ENCODE measurements around the gene CYGB. TPM values are rescaled to one million over a fixed set of nuclear protein-coding genes. Genes with fewer than 3 reads are reported as not detected.
"Not testable (repeated sequence)": the region's sequence is repeated elsewhere in the genome, so short reads cannot be mapped to it uniquely, and the experiment has no call there.

The CYGB gene
- total and polyA plus RNA-seq, 2 donors: 14.4 to 68.7 TPM

DNA sequence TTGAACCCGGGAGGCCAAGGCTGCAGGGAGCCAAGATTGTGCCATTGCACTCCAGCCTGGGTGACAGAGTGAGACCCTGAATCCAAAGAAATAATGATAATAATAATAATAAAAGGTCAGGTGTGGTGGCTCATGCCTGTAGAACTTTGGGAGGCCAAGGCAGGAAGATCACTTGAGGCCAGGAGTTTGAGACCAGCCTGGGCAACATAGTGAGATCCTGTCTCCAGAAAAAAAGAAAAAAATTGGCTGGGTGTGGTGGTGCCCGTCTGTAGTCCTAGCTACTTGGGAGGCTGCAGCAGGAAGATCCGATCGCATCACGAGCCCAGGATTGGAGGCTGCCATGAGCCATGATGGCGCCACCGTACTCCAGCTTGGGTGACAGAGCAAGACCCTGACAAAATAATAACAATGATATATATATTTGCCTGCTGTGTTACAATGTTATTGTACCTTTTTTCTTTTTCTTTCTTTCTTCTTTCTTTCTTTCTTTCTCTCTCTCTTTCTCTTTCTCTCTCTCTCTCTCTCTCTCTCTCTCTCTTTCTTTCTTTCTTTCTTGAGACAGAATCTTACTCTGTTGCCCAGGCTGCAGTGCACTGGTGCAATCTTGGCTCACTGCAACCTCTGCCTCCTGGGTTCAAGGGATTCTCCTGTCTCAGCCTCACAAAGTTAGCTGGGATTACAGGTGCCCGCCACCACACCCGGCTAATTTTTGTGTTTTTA is 3.7 kb downstream of the CYGB start:
- 91% methylated on average over 9 of the region's 9 CpGs for WGBS
- not testable (repeated sequence) for H3K36me3 ChIP-seq (ENCODE audit: insufficient read depth); H3K4me1 ChIP-seq (ENCODE audit: insufficient read depth); H3K27ac ChIP-seq (ENCODE audit: low read depth); DNase-seq (ENCODE audit: extremely low spot score); H3K4me3 ChIP-seq (ENCODE audit: low read depth, low read length)

DNA sequence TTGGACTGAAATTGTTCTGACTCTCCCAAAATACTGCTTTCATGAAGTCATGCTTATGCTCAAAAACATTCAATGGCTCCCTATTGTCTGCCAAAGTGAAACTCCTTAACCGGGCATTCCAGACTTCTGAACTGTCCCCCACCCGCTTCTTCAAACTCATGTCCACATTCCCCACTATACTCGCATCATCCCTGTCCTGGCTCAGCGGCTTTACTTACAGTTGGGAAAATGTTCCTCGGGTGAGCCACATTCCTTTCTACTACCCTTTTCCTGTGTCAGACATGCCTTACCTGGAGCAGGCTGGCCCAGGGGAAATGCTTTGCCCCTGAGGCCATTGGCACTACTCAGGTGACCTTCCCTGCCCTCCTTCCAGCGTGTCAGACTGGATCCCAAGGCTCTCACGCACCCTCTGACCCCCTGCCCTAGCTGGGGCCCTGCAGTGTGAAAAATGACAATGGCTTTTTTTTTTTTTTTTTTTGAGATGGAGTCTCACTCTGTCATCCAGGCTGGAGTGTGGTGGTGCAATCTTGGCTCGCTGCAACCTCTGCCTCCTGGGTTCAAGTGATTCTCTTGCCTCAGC is 5.3 kb downstream of the CYGB start:
- 81% methylated on average over 8 of the region's 8 CpGs for WGBS
- Histone ChIP-seq H3K4me3 (ENCODE audit: low read depth, low read length) (no peak overlapping the region), H3K4me1 (ENCODE audit: insufficient read depth) (peaks cover 2% of the 10 kb centered on the region), H3K27ac (ENCODE audit: low read depth) (peak overlapping the region; percentile 95), H3K36me3 (ENCODE audit: insufficient read depth) (no peaks in the 10 kb centered on the region)
- no peak for DNase-seq (ENCODE audit: extremely low spot score)

DNA sequence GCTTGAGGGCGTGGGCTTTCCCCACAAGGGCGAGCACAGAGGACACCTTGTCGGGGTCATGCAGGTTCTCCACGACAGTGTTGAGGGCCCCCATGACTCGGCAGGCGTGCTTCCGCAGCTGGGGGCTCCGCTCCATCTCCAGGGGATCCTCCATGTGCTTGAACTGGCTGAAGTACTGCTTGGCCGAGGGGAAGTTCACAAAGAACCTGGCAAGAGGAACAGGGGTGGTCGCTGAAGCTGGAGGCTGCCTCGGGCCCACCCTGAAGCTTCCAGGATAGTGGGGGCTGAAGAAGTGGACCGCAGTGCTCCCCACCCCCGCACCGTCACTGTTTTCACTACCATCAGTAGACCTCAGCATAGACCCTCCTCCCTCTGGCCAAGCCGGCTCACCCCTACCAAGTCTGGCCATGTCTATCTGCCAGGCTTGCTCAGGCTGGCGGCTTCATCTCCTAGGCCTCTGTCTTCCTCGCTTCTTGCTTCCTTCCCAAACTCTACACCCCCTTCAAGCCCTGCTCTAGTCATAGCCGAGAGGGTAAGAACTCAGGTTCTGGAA is 5.9 kb downstream of the CYGB start:
- H3K27ac ChIP-seq (ENCODE audit: low read depth): peak overlapping the region; percentile 95
- DNase-seq (ENCODE audit: extremely low spot score): no peak
- 71% methylated on average over 18 of the region's 18 CpGs for WGBS
- H3K4me3 ChIP-seq (ENCODE audit: low read depth, low read length): no peak overlapping the region
- H3K36me3 ChIP-seq (ENCODE audit: insufficient read depth): no peaks in the 10 kb centered on the region
- peaks cover 2% of the 10 kb centered on the region for H3K4me1 ChIP-seq (ENCODE audit: insufficient read depth)

DNA sequence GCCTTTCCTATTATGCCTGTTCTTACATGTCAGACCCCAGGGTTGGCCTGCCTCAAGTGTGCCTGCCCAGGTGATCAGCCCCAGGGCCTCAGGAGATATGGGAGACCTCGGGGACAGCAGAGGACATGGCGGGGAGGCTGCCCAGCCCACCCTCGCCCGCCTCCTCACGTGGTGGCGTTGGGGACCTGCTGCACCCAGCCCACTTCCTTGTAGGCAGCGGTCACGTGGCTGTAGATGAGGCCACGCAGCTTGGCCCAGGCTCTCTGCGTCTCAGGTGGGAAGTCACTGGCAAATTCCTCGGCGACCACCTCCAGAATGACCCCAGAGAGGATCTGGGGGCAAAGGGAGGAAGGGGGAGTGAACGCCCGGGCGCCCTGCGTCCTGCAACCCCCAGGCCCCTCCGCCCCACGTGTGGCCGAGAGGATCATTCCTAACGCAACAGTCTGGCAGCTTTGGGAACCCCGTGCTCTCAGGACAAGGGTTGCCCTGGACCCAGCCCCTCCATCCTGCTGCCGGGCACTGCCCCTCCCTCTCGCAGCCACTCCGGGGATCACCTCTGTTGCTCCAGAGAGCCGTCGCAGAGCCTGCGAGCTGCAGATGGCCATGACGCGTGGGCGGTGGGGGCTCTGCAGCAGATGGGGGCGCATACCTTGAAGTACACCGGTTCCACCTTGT is 6.6 kb downstream of the CYGB start:
- Histone ChIP-seq H3K27ac (ENCODE audit: low read depth) (peak overlapping the region; percentile 95), H3K4me1 (ENCODE audit: insufficient read depth) (peaks cover 2% of the 10 kb centered on the region), H3K36me3 (ENCODE audit: insufficient read depth) (no peaks in the 10 kb centered on the region), H3K4me3 (ENCODE audit: low read depth, low read length) (no peak overlapping the region)
- 78% methylated on average over 32 of the region's 32 CpGs for WGBS
- DNase-seq (ENCODE audit: extremely low spot score): no peak

DNA sequence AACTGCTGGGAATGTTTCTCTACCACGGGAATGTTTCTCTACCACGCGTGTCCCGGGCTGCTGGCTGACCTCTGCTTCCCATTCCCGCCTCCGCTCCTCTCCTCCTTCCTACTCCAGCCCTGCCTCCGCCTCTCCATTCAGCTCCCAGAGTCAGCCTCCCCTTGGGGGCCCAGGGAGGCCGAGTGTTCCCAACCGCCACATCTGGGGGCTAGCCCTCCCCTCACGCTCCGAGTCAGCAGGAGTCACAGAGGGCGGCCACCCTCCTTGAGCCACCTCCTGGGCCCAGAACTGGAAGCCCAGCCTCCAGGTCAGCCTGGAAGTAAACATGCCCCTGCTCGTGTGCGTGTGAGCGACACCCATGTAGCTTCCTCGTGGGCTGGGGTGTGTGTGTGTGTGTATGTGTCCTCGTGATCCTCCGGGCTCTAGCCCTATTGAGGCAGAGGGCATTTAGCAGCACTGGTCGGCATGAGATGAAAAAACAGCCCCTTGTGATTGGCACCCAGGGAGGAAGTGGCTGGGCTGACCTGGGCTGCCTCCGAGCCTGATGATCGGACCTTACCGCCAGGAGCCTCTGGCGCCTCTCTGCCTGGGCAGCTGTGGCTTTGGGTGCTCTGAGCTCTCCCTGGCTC is 7.3 kb downstream of the CYGB start:
- peak overlapping the region; percentile 95 for H3K27ac ChIP-seq (ENCODE audit: low read depth)
- no peak for DNase-seq (ENCODE audit: extremely low spot score)
- H3K4me1 ChIP-seq (ENCODE audit: insufficient read depth): peaks cover 2% of the 10 kb centered on the region
- WGBS: 37% methylated on average over 23 of the region's 23 CpGs
- H3K36me3 ChIP-seq (ENCODE audit: insufficient read depth): no peaks in the 10 kb centered on the region
- no peak overlapping the region for H3K4me3 ChIP-seq (ENCODE audit: low read depth, low read length)

DNA sequence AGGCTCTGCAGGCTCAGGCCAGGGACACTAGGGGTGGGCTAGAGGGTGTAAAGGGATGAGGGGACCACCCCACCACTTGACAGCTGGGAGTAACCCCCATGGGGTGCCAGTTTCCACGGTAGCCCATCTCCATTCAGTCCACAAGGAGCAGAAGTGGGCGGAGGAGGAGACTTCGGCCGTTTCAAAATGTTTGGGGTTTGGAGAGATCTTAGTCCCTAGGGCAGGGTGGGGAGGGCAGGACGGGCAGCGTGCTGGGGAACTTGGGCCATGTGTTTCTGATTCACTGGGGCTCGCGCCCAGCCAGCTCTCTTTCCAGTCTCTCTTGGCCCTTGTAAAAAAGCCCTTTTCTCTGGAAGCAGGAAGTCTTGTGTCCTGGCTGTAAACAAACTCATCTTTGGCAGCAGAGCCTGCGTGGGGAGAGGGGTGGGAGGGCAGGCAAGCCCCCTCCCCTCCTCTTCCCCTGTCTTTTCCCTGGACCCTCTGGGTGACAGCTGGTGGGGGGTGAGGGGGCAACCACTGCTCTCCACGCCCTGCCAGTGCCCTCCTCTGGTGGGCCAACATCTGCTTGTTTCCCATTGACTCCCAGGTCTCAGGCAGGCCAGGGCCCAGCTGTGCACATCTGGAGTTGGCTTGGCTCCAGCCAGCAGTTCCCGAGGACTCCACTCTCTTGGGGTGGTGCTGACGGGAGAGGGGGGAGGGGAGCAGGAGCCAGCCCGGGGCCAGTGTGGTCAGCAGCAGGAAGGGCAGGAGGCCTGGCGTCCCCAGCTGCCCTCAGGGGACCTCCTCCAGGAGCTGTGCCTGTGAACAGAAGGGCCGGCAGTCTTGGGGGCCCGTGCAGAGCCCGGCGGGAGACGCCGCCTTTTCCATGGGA is 8.1 kb downstream of the CYGB start:
- 27% methylated on average over 20 of the region's 20 CpGs for WGBS
- H3K36me3 ChIP-seq (ENCODE audit: insufficient read depth): no peaks in the 10 kb centered on the region
- H3K4me3 ChIP-seq (ENCODE audit: low read depth, low read length): no peak overlapping the region
- DNase-seq (ENCODE audit: extremely low spot score): peak; percentile 76
- H3K27ac ChIP-seq (ENCODE audit: low read depth): peak overlapping the region; percentile 95
- H3K4me1 ChIP-seq (ENCODE audit: insufficient read depth): peaks cover 2% of the 10 kb centered on the region

DNA sequence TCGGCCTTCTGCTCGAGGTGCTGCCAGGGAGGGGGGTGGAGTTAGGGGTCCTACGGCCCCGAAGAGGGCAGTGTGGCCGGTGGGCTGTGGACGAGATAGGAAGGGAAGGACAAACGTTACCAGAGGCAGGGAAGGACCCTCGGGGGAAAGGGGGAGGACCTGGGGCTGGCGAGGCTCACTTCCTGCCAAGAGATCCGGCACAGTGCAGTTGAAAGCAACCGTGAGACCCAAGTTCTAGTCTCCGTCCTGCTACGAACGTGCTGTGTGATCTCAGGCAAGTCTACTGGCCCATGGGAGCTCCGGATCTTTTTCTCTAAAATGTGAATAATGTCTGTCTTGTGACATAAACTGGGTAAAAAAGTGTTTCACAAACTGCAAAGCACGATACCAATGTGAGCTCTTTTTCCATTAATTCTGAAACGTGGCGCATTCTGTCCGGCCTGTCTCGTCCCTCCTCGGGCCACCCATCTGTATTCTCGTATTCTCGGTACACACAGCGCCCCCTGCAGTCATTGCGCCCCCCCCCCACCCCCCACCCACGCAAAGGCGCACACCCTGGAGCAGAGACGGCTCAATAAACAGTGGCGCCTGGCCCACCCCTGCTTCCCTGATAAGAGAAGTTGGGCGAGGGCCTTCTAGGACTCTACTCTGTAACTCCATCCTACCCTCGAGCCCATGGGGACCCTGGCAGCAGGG is 8.8 kb downstream of the CYGB start:
- H3K36me3 ChIP-seq (ENCODE audit: insufficient read depth): no peaks in the 10 kb centered on the region
- no peak for DNase-seq (ENCODE audit: extremely low spot score)
- H3K27ac ChIP-seq (ENCODE audit: low read depth): peak overlapping the region; percentile 95
- H3K4me1 ChIP-seq (ENCODE audit: insufficient read depth): peaks cover 2% of the 10 kb centered on the region
- peak overlapping the region; percentile 9 for H3K4me3 ChIP-seq (ENCODE audit: low read depth, low read length)
- WGBS: 37% methylated on average over 31 of the region's 31 CpGs

DNA sequence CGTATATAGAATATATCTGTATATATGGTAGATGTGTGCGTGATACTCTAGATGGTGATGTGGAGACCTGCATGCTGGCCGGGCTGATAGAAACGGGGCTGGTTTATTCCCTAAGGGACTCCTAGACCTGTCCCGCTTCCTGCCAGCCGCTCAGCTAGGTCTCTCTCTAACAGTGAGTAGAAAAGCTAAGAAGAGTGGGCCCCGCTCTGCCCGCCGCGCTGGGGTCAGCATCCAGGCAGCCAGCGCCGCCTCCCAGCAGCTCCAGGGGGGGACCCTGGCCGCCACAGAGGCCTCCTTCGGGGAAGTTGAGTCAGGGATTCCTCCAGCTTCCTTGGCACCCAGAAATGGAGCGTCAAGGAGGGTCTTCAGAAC is 9.4 kb downstream of the CYGB start:
- WGBS: 56% methylated on average over 15 of the region's 15 CpGs
- H3K4me1 ChIP-seq (ENCODE audit: insufficient read depth): peaks cover 2% of the 10 kb centered on the region

DNA sequence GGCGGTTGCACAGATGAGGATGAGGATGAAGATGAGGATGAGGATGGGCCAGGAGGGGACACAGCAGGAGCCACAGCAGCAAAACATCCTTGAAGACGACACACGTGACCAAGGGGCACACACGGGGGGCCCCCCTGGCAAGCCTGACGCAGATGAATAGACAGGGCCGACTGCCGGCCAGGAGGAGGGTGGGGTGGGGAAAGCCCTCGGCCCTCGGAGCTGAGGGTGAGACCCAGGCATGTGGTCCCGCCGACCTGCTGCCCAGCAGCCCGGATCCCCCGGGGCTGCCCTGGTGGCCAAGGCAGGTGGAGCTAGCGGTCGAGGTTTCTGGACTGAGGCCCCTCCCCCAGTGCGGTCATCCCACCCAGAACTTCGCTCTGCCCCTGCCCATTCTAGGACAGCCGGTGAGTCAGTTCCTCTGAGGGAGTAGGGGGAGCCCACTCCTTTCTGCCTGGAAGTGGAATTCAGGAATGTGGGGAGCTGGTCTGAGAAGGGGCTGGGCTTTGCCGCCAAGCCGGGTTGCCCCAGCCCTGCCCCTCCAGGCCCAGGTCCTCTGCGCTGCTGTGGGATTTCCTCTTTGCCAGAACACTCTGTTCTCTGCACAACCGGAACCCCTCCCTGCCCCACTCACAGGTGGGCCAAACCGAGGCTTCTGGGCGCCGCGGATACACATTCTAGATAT is 9.9 kb downstream of the CYGB start:
- WGBS: 24% methylated on average over 26 of the region's 26 CpGs
- Histone ChIP-seq H3K4me1 (ENCODE audit: insufficient read depth) (peaks cover 2% of the 10 kb centered on the region), H3K27ac (ENCODE audit: low read depth) (peak overlapping the region; percentile 92), H3K36me3 (ENCODE audit: insufficient read depth) (no peaks in the 10 kb centered on the region), H3K4me3 (ENCODE audit: low read depth, low read length) (peak overlapping the region; percentile 11)
- DNase-seq (ENCODE audit: extremely low spot score): no peak

More for the DNA sequence above, 9.4 kb downstream of the CYGB start:
- peak overlapping the region; percentile 95 for H3K27ac ChIP-seq (ENCODE audit: low read depth)
- H3K4me3 ChIP-seq (ENCODE audit: low read depth, low read length): peak overlapping the region; percentile 9
- H3K36me3 ChIP-seq (ENCODE audit: insufficient read depth): no peaks in the 10 kb centered on the region
- DNase-seq (ENCODE audit: extremely low spot score): no peak

DNA sequence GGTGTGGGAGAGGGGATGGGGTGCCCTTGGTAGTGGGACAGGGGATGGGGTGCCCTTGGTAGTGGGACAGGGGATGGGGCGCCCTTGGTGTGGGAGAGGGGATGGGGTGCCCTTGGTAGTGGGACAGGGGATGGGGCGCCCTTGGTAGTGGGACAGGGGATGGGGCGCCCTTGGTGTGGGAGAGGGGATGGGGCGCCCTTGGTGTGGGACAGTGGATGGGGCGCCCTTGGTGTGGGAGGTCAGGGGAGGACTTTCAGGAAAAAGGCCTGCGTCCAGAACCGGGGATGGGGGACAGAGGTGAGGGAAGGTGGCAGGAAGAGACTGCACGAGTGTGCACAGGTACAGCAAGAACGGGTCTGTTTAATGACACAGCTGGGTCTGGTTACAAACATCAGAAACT is 10.5 kb downstream of the CYGB start:
- WGBS: 58% methylated on average over 9 of the region's 9 CpGs
- H3K4me3 ChIP-seq (ENCODE audit: low read depth, low read length); H3K36me3 ChIP-seq (ENCODE audit: insufficient read depth); DNase-seq (ENCODE audit: extremely low spot score); H3K4me1 ChIP-seq (ENCODE audit: insufficient read depth): not testable (repeated sequence)
- peak overlapping the region; percentile 92 for H3K27ac ChIP-seq (ENCODE audit: low read depth)

DNA sequence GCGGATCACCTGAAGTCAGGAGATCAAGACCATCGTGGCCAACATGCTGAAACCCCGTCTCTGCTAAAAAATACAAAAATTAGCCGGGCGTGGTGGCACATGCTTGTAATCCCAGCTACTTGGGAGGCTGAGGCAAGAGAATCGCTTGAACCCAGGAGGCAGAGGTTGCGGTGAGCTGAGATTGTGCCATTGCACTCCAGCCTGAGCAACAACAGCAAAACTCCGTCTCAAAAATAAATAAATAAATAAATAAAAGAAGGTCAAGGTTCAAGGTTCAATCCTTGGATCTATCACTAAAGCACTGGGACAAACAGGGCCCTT is 12.0 kb downstream of the CYGB start:
- not testable (repeated sequence) for H3K27ac ChIP-seq (ENCODE audit: low read depth); H3K4me3 ChIP-seq (ENCODE audit: low read depth, low read length); H3K4me1 ChIP-seq (ENCODE audit: insufficient read depth); H3K36me3 ChIP-seq (ENCODE audit: insufficient read depth); DNase-seq (ENCODE audit: extremely low spot score)
- 83% methylated on average over 8 of the region's 8 CpGs for WGBS
